Gastroesophageal sphincter (tissue), 4 donors: ENCODE results near the gene FAM50B. TPM values are rescaled to one million over a fixed set of nuclear protein-coding genes. Genes with fewer than 3 reads are reported as not detected.

ENCODE experiments used
- ATAC-seq: fragments of 150-250 bp; one replicate; pipeline ENCODE4 v1.9.1; 2016; ENCODE audit warnings: mild to moderate bottlenecking, moderate library complexity
- H3K27ac ChIP-seq, 4 donors: fragments of 200-600 bp; sonication (generic) in 3 of 4; 1 replicate in 3 of 4; 2 replicates in 1 of 4; pipeline ENCODE4 v1.5.1; 2016 to 2019
- H3K27me3 ChIP-seq: fragments of 200-600 bp; sonication (generic); one replicate; pipeline ENCODE4 v1.5.1; 2019
- H3K36me3 ChIP-seq, 2 donors: fragments of 200-600 bp; sonication (generic); one replicate each; pipeline ENCODE4 v1.5.1; 2019; ENCODE audit warnings: control low read depth in 1 of 2
- H3K4me1 ChIP-seq, 3 donors: fragments of 200-600 bp; sonication (generic); 1 replicate in 2 of 3; 2 replicates in 1 of 3; pipeline ENCODE4 v1.5.1; 2016 to 2019; ENCODE audit warnings: control low read depth in 2 of 3
- H3K4me3 ChIP-seq, 2 donors: fragments of 200-600 bp; sonication (generic); one replicate each; pipeline ENCODE4 v1.5.1; 2019; ENCODE audit warnings: mild to moderate bottlenecking in 1 of 2, moderate library complexity in 1 of 2
- H3K9me3 ChIP-seq, 3 donors: fragments of 200-600 bp; sonication (generic); one replicate each; pipeline ENCODE4 v1.5.1; 2017 to 2019; ENCODE audit warnings: control low read depth in 2 of 3
- CTCF ChIP-seq, 4 experiments: fragments of 200-600 bp in 2 of 4; fragments of 450-650 bp in 2 of 4; sonication (generic) in 1 of 4; IDR thresholded peaks; one replicate each; pipeline ENCODE4 v1.5.1; 2017 to 2019; ENCODE audit warnings: antibody characterized with exemption in 4 of 4, mild to moderate bottlenecking in 2 of 4, moderate library complexity in 2 of 4
- EP300 ChIP-seq: sonication (generic); formaldehyde crosslinking; IDR thresholded peaks from one replicate; pipeline ENCODE4 v1.6.1; 2017; ENCODE audit warnings: antibody characterized with exemption, mild to moderate bottlenecking
- POLR2A ChIP-seq, 2 donors: fragments of 450-650 bp; IDR thresholded peaks; one replicate each; pipeline ENCODE4 v1.6.1; 2017; ENCODE audit warnings: antibody characterized with exemption in 2 of 2, mild to moderate bottlenecking in 2 of 2, moderate library complexity in 1 of 2
- POLR2AphosphoS5 ChIP-seq: sonication (generic); formaldehyde crosslinking; IDR thresholded peaks from one replicate; pipeline ENCODE4 v1.6.1; 2017; ENCODE audit warnings: antibody characterized with exemption
- WGBS, 2 donors: methylation state at CpG; one replicate each; pipeline ENCODE4 v1.1.5; 2018; ENCODE audit warnings: low coverage in 1 of 2; 5-methylcytosine and 5-hydroxymethylcytosine counted together
- total RNA-seq, 4 donors: library from RNA; depleted of rRNA; stranded (reverse); fragments of >200 nt; gene quantifications; one replicate each; pipeline ENCODE4 v1.1.0, GENCODE V29; 2016

FAM50B gene
- total RNA-seq, 4 donors from 2014 or later = 14.7 to 23.7 (median 18.8) TPM

- Histone ChIP-seq H3K36me3 (no peaks in the 10 kb centered on the region), H3K4me1 (peaks cover 0 to 9% (median 3%) of the 10 kb centered on the region in 3 donors)
- 67 to 70% methylated on average over 5 to 6 of the region's 6 CpGs for WGBS, 2 donors
Measured at GRCh38 chr6:3831761-3832530, 17.2 kb upstream of the FAM50B start.

GRCh38 chr6:3835055-3835731, 14.0 kb upstream of the FAM50B start:
- no peaks in the 10 kb centered on the region for H3K27me3 ChIP-seq
- H3K27ac ChIP-seq = peak overlapping the region in 3 of 4 donors; percentile 2 to 54 (median 33)
- H3K4me3 ChIP-seq = no peak overlapping the region
- no peaks in the 10 kb centered on the region for H3K36me3 ChIP-seq
- ATAC-seq = peak; percentile 89
- peak; percentile 54 for TF ChIP-seq POLR2AphosphoS5
- no peak for TF ChIP-seq EP300
- H3K9me3 ChIP-seq = no peaks in the 10 kb centered on the region
- WGBS, 2 donors = 58 to 100% methylated on average over 1 to 3 of the region's 5 CpGs
- H3K4me1 ChIP-seq = no peaks in the 10 kb centered on the region

More at GRCh38 chr6:3831761-3832530, 17.2 kb upstream of the FAM50B start:
- Histone ChIP-seq H3K4me3 (no peak overlapping the region), H3K27ac (no peak overlapping the region), H3K9me3 (no peaks in the 10 kb centered on the region), H3K27me3 (no peaks in the 10 kb centered on the region)
- no peak for ATAC-seq
- TF ChIP-seq CTCF (IDR thresholded peaks at IDR 0.05) (no peak), EP300 (no peak), POLR2A (IDR thresholded peaks at IDR 0.05) (no peak), POLR2AphosphoS5 (no peak)

GRCh38 chr6:3835785-3836184, 13.4 kb upstream of the FAM50B start:
- Histone ChIP-seq H3K9me3 (no peaks in the 10 kb centered on the region), H3K4me1 (no peaks in the 10 kb centered on the region), H3K27me3 (no peaks in the 10 kb centered on the region), H3K4me3 (no peak overlapping the region), H3K27ac (peak overlapping the region in 2 of 4 donors; percentile 2 to 54), H3K36me3 (no peaks in the 10 kb centered on the region)
- WGBS, 2 donors = 83 to 100% methylated on average over 5 of the region's 5 CpGs
- TF ChIP-seq EP300 (no peak), POLR2AphosphoS5 (no peak), POLR2A (IDR thresholded peaks at IDR 0.05) (no peak), CTCF (IDR thresholded peaks at IDR 0.05) (no peak)
- no peak for ATAC-seq

GRCh38 chr6:3836566-3836965, 12.6 kb upstream of the FAM50B start:
- no peak for ATAC-seq
- WGBS, 2 donors = 74 to 100% methylated on average over 1 to 3 of the region's 3 CpGs

More at GRCh38 chr6:3836566-3836965, 12.6 kb upstream of the FAM50B start:
- Histone ChIP-seq H3K27ac (no peak overlapping the region), H3K27me3 (no peaks in the 10 kb centered on the region), H3K36me3 (no peaks in the 10 kb centered on the region), H3K4me1 (peaks cover 0 to under 1% (median 0%) of the 10 kb centered on the region in 3 donors), H3K4me3 (no peak overlapping the region), H3K9me3 (no peaks in the 10 kb centered on the region)
- no peak for TF ChIP-seq CTCF (IDR thresholded peaks at IDR 0.05)
- no peak for TF ChIP-seq POLR2AphosphoS5
- TF ChIP-seq EP300 = no peak
- TF ChIP-seq POLR2A (IDR thresholded peaks at IDR 0.05) = no peak
